COLO829 (cell line): Measurements from ENCODE around the gene TK1.
"Not testable (repeated sequence)": the region's sequence is repeated elsewhere in the genome, so short reads cannot be mapped to it uniquely, and the experiment has no call there.

Source experiments
- DNase-seq: peaks from one replicate; pipeline ENCODE4 v3.0.0; 2012; ENCODE audit warnings: low spot score

The TK1 gene

DNA sequence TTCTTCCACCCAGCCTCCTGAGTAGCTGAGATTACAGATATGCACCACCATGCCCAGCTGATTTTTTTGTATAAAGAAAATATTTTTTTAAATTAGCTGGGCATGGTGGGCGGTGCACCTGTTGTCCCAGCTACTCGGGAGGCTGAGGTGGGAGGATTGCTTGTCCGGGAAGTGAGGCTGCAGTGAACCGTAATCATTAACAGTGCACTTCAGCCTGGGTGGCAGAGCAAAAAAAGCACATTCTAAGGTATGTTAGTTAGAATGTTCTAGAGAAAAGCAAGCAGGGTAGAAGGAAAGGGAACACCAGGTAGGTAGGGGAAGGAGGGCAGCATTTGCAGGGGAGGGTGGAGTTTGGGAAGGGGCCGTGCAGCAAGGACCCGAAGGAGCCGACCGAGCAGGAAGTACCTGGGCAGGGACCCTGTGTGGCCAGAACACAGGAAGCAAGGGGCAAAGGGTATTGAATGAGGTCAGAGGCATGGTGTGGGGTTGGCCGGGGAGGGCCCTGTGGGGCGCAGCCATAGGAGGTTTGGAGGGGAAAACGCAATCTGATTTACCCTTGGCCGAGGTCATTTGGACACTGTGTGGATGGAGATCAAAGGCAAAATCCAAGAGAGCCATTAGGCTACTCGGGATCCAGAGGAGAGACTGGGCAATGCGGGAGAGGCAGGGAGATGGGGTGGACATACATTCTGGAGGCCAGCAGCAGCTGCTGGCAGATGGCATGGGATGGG, 38.4 kb downstream of the TK1 start:
- no peak for DNase-seq

DNA sequence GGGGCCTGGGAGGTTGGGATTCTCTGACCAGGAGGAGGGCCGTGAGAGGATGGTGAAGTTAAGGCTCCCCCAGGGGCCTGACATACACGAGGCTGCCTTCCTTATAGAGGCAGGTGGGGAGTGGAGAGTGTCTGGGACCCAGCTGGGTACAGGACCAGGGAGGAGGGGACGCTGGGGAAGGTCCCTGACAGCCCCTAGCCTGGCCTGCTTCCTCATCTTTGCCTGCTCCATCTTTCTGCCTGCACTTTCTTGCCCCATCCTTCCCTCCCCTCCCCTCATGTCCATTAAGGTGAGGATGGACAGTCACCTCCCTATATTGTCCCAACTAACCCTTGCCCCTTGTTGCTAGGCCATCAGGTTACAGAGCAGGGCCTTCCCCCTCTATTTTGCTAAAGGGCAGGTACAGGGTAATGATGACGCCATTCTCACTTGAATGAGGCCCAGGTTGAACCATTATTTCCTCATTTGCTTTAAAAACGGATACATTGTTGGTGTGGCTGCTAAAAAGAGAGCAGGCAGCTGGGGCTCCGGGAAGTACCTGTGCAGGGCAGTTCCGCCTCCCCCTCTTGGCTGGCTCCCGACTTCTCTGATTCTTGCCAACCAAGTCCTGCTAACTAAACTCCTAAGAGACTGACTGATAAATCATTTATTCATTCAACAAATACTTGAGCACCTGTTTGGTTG, 39.4 kb downstream of the TK1 start:
- no peak for DNase-seq

DNA sequence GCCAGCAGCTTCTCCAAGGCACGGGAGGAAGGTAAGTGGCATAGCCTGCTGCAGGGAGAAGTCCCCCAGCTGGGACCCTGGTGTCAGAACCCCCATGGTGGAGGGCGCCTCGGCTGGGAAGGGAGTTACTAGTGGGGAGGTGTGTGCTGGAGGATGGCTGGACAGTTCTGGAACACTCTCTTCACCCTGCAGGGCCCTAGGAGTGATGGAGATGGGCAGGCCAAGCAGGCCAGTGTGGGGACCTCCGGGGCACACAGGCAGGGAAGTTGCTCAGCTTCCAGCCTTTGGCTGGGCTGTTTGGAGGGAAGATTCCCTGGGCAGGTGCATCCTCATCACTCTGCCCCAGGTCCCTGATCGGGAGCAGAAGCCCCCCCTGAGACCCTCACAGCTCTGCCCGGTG, 40.0 kb downstream of the TK1 start:
- DNase-seq = no peak

DNA sequence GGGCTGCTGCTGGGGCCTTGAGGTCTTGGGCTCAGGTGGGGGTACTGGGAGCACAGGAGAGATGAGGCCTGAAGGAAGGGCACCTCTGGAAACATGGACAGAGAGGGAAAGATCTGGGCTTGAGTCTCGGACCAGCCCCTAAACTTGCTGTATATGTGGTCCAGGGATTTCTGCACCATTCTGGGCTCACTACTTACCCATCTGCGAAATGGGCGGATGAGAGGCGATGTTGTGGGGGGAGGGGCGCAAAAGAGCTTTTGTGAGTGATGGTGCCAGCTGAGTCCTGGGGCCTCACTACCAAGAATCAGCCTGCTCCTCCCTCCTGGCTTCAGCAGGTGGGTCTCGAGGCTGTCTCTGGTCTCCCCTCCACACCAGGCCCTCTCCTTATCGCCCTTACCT, 40.4 kb downstream of the TK1 start:
- no peak for DNase-seq

DNA sequence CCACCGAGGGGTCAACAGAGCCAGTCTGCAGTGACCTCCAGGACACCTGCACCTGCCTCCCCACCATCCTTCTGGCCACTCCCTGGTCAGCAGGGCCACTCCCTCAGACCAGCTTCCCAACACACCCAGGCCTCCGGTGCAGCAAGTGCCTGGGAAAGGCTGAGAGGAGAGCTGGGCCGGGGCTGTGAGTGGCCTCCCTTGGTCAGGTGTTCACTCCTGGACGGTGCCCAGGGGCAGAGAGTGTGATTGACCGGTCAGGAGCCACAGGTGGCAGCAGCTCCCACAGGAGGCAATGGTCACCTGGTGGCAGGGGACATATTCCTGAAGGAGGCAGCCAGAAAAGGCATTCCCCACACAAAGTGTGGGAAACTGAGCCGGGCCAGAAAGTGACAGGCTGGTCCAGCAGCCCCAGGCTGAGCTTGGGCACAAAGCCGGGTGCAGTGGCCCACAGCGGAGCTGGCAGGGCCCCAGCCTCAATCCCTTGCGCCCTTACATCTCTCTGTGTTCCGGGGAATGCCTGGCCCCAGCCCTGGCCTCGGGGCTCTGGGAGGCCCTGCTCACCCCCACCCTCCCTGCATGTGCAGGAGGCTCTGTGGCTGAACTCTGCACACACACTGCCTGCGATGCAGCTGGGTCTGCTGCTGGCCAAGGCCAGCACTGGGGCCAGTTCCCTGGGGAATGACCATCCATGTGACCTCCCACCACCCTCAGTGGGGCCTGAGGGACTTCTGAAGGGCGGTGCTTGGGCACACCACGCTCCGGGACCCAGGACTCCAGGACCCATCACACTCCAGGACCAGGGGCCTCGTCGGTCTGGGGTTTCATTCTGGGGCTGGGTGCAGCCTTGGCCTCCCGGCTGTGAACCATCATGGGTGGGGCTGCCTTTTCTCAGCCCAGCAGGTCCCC, 41.9 kb downstream of the TK1 start:
- no peak for DNase-seq

DNA sequence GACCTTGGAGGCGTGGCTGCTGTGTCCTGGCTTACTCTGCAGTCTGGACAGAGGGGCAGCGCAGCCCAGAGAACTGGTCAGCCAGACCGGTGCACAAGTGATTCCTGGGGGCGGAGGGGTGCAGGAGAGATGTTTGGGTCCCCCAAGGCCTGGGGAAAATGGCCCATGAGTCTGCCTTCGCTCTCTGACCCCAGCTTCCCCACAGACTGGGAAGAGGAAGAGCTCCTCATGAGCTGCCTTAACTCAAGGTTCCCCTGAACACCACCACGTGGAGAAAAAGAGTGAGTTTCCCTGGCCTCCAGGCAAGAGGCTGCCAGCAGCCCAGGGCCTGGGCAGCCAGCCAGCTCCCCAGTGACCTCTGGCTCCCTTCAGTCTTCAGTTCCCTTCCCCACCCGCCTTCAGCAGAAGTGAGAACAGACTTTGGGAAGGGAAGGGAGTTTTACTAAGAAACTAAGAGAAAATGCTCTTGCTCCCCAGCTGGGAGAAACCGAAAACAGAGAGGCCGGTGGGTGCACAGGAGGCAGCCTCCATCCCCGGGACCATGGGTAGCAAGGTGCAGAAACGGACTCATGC, 42.6 kb downstream of the TK1 start:
- DNase-seq = no peak

DNA sequence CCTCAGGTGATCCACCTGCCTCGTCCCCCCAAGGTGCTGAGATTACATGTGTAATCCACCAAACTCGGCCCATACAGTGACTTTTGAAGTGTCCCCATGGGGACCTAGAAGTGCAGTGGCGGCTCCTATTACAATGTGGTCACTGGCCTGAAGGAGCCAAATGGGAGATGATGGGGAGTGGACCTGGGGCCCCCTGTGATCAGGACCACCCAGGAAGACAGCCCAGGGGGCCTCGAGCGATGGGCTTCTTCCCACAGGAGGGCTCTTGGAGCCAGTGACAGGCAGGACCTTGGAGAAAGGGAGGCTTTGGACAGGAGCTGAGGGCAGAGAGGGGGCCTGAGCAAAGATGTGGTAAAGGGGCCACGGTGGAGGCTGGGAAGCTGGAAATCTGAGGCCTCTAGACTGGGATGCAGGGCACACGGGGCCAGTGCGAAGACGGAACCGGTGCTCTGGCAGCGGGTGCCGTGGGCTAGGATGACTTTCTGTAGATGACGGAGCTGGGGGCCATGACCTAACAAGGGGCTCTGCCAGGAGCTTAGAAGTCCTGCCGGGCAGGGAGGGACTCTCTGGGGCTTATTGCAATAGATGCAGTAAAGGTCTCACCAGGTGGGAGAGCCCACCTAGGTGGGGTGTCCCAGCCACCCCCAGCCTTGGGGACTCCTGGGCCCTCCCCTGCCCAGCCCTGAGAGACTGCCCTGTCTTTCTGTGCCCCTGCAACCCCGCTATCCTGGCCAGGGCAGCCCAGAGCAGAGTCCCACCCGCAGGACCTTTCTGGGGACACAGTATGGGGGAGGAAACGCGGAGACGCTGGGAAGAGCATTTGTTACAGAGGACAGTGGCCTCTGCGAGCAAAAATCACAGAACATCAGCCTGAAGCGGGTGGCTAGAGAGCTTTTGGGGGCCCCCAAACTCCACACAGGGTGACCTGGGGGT, 43.4 kb downstream of the TK1 start:
- DNase-seq = no peak

DNA sequence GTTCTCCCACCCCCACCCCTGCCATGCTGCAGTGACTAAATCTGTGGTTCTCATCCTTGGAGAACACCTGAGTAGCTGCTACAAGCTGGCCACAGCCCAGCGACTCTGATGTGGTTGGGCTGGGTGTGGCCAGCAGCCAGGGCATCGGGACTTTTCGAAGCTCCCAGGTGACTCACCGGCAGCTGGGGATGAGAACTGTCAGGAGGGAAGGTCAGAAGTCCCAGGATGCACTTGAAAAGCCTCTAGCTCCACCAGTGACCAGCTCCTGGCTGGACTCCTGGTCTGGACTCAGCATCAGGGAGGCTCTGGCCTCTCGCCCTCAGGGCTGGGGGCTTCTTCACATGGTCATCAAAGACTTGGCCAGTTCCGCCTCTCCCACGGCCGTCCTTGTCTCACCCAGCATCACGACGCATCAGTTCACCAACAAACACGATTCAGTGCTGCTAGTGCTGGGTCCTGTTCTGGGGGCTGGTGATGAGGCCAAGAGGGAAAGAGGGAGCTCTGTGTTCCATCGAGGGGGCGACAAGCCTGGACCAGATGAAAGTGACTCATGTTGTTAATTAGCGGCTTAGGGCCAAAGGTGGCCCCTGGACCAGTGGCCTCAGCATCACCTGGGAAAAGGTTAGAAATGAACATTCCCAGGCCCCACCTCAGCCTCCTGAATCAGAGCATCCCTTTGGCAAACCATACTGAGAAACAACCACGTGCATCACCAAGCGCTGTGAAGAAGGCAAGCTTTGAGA, 44.6 kb downstream of the TK1 start:
- DNase-seq = no peak

DNA sequence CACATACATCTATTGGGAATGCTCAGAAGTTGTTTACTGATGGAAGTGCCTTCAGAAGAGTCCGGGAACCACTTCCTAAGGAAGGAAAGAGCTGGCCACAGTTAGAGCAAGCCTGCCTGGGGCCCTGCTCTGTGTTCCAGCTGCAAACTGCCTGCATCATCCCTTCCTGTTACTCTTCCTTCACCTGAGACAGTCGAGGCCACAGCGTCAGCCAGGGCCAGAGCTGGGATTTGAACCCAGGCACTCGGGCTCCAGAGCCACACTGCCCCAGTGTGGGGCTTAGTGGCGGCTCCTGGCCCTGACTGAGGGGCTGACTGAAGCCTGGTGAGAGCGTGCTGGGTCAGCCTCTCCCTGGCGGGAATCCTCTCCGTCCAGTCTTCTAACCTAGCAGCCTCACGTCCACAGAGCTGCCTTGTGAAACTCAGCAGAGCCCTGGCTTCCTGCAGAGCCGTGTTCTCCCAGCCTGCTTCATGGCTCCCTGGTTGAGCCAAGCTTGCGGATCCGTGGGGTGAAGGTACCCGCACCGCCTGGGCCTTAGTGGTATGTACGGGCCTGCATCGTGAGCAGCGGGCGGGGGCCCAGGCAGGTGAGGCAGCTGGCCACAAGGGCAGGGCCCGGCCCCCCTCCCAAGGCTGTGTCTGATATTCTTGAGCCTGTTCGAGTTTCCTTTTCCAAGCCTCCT, 45.3 kb downstream of the TK1 start:
- DNase-seq = no peak

DNA sequence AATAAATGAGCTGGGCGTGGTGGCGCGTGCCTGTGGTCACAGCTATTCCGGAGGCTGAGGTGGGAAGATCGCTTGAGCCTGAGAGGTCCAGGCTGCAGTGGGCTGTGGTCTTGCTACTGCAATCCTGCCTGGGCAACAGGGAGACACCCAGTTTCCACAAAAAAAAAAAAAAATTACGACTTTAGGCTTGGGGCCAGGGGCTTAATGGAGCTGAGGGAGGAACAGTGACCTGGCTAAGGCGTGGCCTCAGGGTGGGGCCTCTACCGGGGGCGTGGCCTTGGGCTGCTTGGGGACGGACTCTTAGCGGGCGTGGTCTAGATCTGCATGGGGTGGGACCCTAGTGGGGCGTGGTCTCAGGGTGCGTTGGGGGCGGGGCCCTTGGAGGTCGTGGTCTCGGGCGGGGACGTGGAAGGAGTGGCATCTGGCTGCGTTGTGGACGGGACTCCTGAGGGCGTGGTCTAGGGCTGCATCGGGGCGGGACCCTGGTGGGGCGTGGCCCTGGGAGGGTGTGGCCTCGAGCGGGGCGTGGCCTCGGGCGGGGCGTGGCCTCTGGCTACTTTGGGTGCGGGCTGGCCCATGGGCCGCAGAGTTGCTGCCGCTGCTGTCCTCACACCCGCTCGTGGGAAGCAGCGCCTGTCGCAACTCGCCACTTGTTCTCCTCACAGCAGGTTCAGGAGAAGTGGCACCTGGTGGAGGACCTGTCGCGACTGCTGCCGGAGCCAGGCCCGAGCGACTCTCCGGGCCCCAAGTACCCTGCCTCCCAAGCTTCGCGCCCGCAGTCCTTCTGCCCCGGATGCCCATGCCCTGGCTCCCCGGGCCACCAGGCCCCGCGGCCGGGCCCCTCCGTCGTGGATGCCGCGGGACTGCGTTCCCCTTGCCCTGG, 46.4 kb downstream of the TK1 start:
- peak; percentile 97 for DNase-seq

DNA sequence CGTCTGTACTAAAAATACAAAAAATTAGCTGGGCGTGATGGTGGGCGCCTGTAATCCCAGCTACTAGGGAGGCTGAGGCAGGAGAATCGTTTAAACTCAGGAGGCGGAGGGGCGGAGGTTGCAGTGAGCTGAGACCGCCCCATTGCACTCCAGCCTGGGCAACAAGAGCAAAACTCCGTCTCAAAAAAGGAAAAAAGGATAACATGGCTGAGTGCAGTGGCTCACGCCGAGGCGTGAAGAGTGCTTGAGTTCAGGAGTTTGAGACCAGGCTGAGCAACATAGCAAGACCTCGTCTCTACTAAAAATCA, 47.0 kb downstream of the TK1 start:
- not testable (repeated sequence) for DNase-seq

DNA sequence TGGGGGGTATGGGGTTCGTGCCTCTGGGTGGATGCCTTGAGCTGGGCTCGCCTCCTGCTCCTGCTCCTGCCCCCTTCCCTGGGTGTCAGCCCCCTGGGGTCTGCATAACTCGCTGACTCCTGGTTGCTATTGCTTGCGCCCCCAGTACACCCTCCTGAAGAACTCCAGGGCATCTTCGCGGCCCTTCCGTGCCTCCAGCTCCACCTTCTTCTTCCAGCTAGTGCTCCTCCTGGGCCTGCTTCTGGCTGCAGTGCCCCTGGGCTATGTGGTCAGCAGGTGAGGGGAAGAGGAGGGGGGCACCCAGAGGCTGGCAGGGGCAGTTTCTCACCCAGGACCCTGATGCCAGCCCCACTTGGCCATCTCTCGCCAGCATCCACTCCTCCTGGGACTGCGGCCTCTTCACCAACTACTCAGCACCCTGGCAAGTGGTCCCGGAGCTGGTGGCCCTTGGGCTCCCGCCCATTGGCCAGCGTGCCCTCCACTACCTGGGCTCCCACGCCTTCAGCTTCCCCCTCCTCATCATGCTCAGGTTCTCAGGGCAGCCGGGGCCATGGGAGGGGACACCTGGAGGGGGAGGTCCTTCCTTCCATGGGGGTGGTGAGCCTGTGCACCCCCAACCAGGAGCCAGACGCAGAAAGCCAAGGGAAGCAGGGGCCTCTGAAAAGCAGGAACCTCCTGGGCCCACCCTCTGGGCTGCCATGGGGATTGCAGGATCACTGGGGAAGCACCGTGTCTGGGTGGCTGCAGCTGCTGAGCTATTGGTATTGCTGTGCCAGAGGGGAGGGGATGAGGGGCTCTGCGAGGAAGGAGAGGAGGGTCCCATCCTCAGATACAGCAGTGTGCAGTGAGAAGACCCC, 48.4 kb downstream of the TK1 start:
- no peak for DNase-seq

DNA sequence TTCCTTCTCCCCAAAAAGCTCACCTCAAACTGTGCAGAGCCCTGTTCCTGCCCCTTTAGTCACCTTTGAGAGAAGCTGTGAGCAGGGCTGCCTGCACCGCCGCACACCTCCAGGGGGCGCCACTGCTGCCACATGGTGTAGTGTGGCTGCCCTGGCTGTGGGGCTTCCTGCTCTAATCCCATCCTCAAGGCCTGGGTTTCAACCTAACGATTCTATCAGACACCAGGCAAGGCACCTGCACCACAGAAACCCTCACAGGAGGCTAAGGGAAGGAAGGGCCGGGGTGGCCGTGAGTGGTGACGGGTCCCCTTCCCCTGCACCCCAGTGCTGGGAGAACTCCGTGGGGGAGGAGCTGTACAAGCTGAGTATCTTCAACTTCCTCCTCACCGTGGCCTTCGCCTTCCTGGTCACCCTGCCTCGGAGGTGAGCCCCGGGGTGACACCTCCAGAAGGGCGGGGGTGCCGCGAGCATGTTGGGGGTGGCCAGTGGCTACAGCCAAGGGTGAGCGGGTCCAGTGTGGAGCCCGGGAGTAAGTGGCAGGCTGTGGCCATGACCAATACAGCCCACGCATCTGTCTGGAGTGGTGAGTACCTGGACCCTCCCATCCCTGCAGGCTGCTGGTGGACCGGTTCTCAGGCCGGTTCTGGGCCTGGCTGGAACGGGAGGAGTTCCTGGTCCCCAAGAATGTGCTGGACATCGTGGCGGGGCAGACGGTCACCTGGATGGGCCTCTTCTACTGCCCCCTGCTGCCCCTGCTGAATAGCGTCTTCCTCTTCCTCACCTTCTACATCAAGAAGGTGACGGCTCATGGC, 49.3 kb downstream of the TK1 start:
- DNase-seq = no peak

DNA sequence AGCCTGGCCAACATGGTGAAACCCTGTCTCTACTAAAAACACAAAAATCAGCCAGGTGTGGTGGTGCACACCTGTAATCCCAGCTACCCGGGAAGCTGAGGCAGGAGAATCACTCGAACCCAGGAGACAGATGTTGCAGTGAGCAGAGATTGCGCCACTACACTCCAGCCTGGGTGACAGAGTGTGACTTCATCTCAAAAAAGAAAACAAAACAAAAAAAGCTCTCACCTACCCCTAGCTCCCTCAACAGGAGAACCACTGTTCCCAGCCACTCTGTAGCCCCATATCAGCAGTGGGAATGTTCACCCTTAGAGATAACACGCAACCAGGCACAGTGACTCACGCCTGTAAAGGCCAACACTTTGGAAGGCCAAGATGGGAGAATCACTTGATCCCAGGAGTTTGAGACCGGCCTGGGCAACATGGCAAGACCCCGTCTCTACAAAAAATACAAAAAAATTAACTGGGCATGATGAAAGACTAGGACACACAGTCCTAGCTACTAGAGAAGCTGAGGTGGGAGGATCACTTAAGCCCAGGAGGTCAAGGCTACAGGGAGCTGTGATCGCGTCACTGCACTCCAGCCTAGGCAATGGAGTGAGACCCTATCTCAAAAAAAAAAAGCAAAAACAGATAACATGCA, 50.9 kb downstream of the TK1 start:
- no peak for DNase-seq

DNA sequence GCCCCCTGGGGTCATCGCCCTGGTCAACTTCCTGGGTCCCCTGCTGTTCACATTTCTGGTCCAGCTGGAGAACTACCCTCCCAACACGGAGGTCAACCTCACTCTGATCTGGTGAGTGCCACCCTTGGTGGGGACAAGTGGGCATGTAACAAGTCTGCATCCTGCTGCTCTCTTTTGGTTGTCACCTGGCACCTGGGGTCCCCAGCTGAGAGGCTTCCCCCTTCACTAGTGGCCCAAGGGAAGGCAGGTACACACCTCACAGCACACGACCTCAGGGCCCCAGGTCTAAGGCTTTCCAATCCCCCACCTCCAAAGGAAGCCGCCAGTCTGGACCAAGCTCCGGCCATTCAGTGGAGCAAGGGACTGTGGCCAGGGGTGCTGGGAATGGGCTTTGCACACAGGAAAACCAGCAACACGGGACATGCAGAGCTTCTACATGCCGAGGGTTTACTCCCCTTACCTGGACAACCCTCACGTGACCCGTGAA, 51.9 kb downstream of the TK1 start:
- no peak for DNase-seq

DNA sequence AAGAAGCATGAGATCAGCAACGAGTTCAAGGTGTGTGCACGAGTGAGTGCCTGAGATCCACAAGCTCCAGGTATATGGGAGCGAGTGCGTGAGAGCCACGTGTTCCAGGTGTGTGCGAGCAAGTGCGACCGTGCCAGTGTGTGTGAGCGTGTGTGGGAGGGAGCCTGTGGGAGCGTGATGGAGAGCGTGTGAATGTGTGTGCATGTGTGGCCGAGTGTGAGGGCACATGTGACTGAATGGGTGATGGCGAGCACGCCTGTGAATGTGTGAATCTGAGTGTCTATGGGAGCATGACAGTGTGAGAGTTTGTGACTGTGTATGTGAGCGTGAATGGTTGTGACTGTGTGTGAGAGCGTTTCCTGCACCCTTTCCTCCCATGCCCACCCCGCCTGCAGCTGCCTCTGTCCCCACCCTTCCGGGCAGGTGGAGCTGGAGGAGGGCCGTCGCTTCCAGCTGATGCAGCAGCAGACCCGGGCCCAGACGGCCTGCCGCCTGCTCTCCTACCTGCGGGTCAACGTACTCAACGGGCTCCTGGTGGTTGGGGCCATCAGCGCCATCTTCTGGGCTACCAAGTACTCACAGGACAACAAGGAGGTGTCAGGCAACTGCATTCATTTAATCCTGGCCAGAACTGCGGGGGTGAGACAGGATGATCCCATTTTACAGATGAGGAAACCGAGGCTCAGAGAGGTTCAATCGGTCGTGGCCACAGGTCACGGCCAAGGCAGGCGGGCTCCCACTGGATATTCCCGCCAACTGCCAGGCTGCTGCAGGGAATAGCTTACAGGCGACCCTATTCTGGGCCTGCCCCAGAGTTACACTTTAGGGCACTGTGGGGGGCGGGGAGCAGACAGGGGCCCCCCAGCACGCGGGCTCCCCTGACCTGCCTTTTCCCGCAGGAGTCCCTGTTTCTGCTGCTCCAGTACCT, 52.6 kb downstream of the TK1 start:
- DNase-seq = no peak
